DOHH2 (cell line): ENCODE data around the gene FOLR3.
"Not testable (repeated sequence)": the region's sequence is repeated elsewhere in the genome, so short reads cannot be mapped to it uniquely, and the experiment has no call there.

Experiments used
- H3F3A ChIP-seq: fragments of 200-600 bp; sonication (generic), shearing (Covaris generic); 2 replicates; pipeline ENCODE4 v1.6.0; 2016; ENCODE audit warnings: antibody characterized with exemption, mild to moderate bottlenecking; ENCODE audit not compliant: control insufficient read depth, insufficient read depth
- H3K27ac ChIP-seq: fragments of 200-600 bp; sonication (generic); 2 replicates; pipeline ENCODE4 v1.5.1; 2014; ENCODE audit warnings: low read depth, mild to moderate bottlenecking, low read length, moderate library complexity
- H3K27me3 ChIP-seq: fragments of 200-600 bp; sonication (generic); 2 replicates; pipeline ENCODE4 v1.6.1; 2014; ENCODE audit warnings: mild to moderate bottlenecking, low read length, mixed read lengths; ENCODE audit not compliant: control insufficient read depth
- H3K36me3 ChIP-seq: fragments of 200-600 bp; sonication (generic); 2 replicates; pipeline ENCODE4 v1.6.1; 2014; ENCODE audit warnings: mild to moderate bottlenecking, low read length, moderate library complexity, mixed read lengths; ENCODE audit not compliant: control insufficient read depth
- H3K4me1 ChIP-seq: fragments of 200-600 bp; sonication (generic); 2 replicates; pipeline ENCODE4 v1.6.1; 2014; ENCODE audit warnings: mild to moderate bottlenecking, low read length, mixed read lengths; ENCODE audit not compliant: control insufficient read depth
- H3K4me2 ChIP-seq: fragments of 200-600 bp; sonication (generic); 2 replicates; pipeline ENCODE4 v1.6.0; 2014; ENCODE audit warnings: mild to moderate bottlenecking, low read length, moderate library complexity
- H3K4me3 ChIP-seq: fragments of 200-600 bp; sonication (generic); 2 replicates; pipeline ENCODE4 v1.5.1; 2014; ENCODE audit warnings: mild to moderate bottlenecking, low read length, mixed read lengths
- H3K79me2 ChIP-seq: fragments of 200-600 bp; sonication (generic); 2 replicates; pipeline ENCODE4 v1.6.1; 2014; ENCODE audit warnings: mild to moderate bottlenecking, low read length, mixed read lengths; ENCODE audit not compliant: control insufficient read depth
- H3K9me2 ChIP-seq: fragments of 200-600 bp; sonication (generic); replicated peaks from 2 replicates; pipeline ENCODE4 v1.6.1; 2014; ENCODE audit warnings: mild to moderate bottlenecking, low read length, mixed read lengths; ENCODE audit not compliant: control insufficient read depth
- H3K9me3 ChIP-seq: fragments of 200-600 bp; sonication (generic); 2 replicates; pipeline ENCODE4 v1.6.1; 2014; ENCODE audit warnings: antibody characterized with exemption, low read length, mixed read lengths; ENCODE audit not compliant: control insufficient read depth, insufficient read depth
- H4K20me1 ChIP-seq: fragments of 200-600 bp; sonication (generic); 2 replicates; pipeline ENCODE4 v1.6.0; 2014; ENCODE audit warnings: low read depth, mild to moderate bottlenecking, antibody characterized with exemption, low read length, moderate library complexity; ENCODE audit not compliant: control insufficient read depth, insufficient read depth
- CTCF ChIP-seq: fragments of 200-600 bp; sonication (generic); IDR thresholded peaks from one replicate; pipeline ENCODE4 v1.5.1; 2014; ENCODE audit warnings: antibody characterized with exemption, mild to moderate bottlenecking, low read depth, low read length; ENCODE audit not compliant: poor library complexity, severe bottlenecking
- EZH2phosphoT487 ChIP-seq: fragments of 200-600 bp; sonication (generic); IDR thresholded peaks from 2 replicates; pipeline ENCODE4 v1.6.1; 2017; ENCODE audit warnings: borderline replicate concordance, mild to moderate bottlenecking, antibody characterized with exemption, low read length, moderate library complexity, mixed read lengths

The FOLR3 gene

GRCh38 chr11:72141066-72141465, 5.5 kb downstream of the FOLR3 start:
- Histone ChIP-seq H4K20me1 (no peaks in the 10 kb centered on the region), H3K9me3 (no peaks in the 10 kb centered on the region), H3K4me2 (no peak overlapping the region), H3K27me3 (peaks cover 14% of the 10 kb centered on the region), H3K79me2 (no peaks in the 10 kb centered on the region), H3F3A (no peaks in the 10 kb centered on the region), H3K4me1 (0 out of 2 replicates have a peak, but pooled peaks cover 3% of the 10 kb centered on the region), H3K4me3 (no peak overlapping the region), H3K9me2 (no peaks in the 10 kb centered on the region), H3K36me3 (no peaks in the 10 kb centered on the region), H3K27ac (no peak overlapping the region)
- TF ChIP-seq CTCF: no peak
- TF ChIP-seq EZH2phosphoT487: no peak

- not testable (repeated sequence) for H3K9me3 ChIP-seq, H3K9me2 ChIP-seq, H3K4me1 ChIP-seq, H3K79me2 ChIP-seq, H3K4me2 ChIP-seq, H3K27ac ChIP-seq, H4K20me1 ChIP-seq, H3K4me3 ChIP-seq, H3F3A ChIP-seq, H3K36me3 ChIP-seq
- H3K27me3 ChIP-seq: peaks cover 17% of the 10 kb centered on the region
These were observed 6.6 kb downstream of the FOLR3 start for GRCh38 chr11:72142086-72142485.

- not testable (repeated sequence) for H3K4me3 ChIP-seq, H3K79me2 ChIP-seq, H3K4me2 ChIP-seq, H3K4me1 ChIP-seq, H3F3A ChIP-seq, H3K9me2 ChIP-seq, H3K36me3 ChIP-seq, H3K27ac ChIP-seq, H4K20me1 ChIP-seq, H3K9me3 ChIP-seq
- peaks cover 17% of the 10 kb centered on the region for H3K27me3 ChIP-seq
These were observed 7.0 kb downstream of the FOLR3 start for GRCh38 chr11:72142543-72142942.

- no peaks in the 10 kb centered on the region for H3F3A ChIP-seq
- no peaks in the 10 kb centered on the region for H3K79me2 ChIP-seq
- 0 out of 2 replicates have a peak, but pooled peaks cover 3% of the 10 kb centered on the region for H3K4me1 ChIP-seq
- no peak for TF ChIP-seq CTCF
- no peak for TF ChIP-seq EZH2phosphoT487
- peaks cover 17% of the 10 kb centered on the region for H3K27me3 ChIP-seq
- no peak overlapping the region for H3K27ac ChIP-seq
- H3K4me3 ChIP-seq: no peak overlapping the region
- H3K36me3 ChIP-seq: no peaks in the 10 kb centered on the region
- no peaks in the 10 kb centered on the region for H3K9me2 ChIP-seq
- H3K9me3 ChIP-seq: no peaks in the 10 kb centered on the region
- no peak overlapping the region for H3K4me2 ChIP-seq
- no peaks in the 10 kb centered on the region for H4K20me1 ChIP-seq
These were observed 9.5 kb downstream of the FOLR3 start for GRCh38 chr11:72144807-72145565.
